Glutamatergic neuron (in vitro differentiated cells): ENCODE measurements around the gene OPRM1. TPM values are rescaled to one million over a fixed set of nuclear protein-coding genes. Genes with fewer than 3 reads are reported as not detected.
"Not testable (repeated sequence)": the region's sequence is repeated elsewhere in the genome, so short reads cannot be mapped to it uniquely, and the experiment has no call there.

ENCODE experiments used
- DNase-seq: peaks from one replicate; pipeline ENCODE4 v3.0.0; 2022
- H3K27ac Mint-ChIP-seq: one replicate; pipeline ENCODE4 v1.8.0; 2020; ENCODE audit warnings: mild to moderate bottlenecking, mixed read lengths, inconsistent platforms; ENCODE audit not compliant: unreplicated experiment
- H3K27me3 Mint-ChIP-seq: one replicate; pipeline ENCODE4 v1.8.0; 2020; ENCODE audit warnings: mild to moderate bottlenecking, moderate library complexity, mixed read lengths, inconsistent platforms; ENCODE audit not compliant: unreplicated experiment
- H3K36me3 Mint-ChIP-seq: one replicate; pipeline ENCODE4 v1.8.0; 2020; ENCODE audit warnings: mild to moderate bottlenecking, mixed read lengths, inconsistent platforms; ENCODE audit not compliant: unreplicated experiment
- H3K4me1 Mint-ChIP-seq: one replicate; pipeline ENCODE4 v1.8.0; 2020; ENCODE audit warnings: mild to moderate bottlenecking, low read depth, mixed read lengths, inconsistent platforms; ENCODE audit not compliant: unreplicated experiment
- H3K4me3 Mint-ChIP-seq: one replicate; pipeline ENCODE4 v1.8.0; 2020; ENCODE audit warnings: mild to moderate bottlenecking, mixed read lengths, inconsistent platforms; ENCODE audit not compliant: unreplicated experiment
- H3K9me3 Mint-ChIP-seq: one replicate; pipeline ENCODE4 v1.8.0; 2020; ENCODE audit warnings: mild to moderate bottlenecking, moderate library complexity, mixed read lengths, inconsistent platforms; ENCODE audit not compliant: unreplicated experiment
- CTCF ChIP-seq: fragments of 200-600 bp; sonication (generic); IDR thresholded peaks from one replicate; pipeline ENCODE4 v1.5.0; 2021; ENCODE audit not compliant: partially characterized antibody, unreplicated experiment
- total RNA-seq: library from RNA; stranded (reverse); fragmentation: NEBNext Ultra II Directional; extraction: Animal tissue kit (Norgen Biotek cat#: 25700); gene quantifications from one replicate; pipeline ENCODE4 v1.2.1, GENCODE V29; 2021; ENCODE audit not compliant: unreplicated experiment

Gene OPRM1
- total RNA-seq, 1 donor from 2014 or later, result not detected

GRCh38 chr6:154236646-154237301 is 197.7 kb downstream of the OPRM1 start:
- Mint-ChIP-seq H3K9me3 (no peaks in the 10 kb centered on the region), H3K27me3 (no peaks in the 10 kb centered on the region), H3K4me3 (no peak overlapping the region), H3K36me3 (no peaks in the 10 kb centered on the region), H3K27ac (no peak overlapping the region), H3K4me1 (peaks cover 10% of the 10 kb centered on the region)
- DNase-seq, result no peak
- no peak for TF ChIP-seq CTCF

GRCh38 chr6:154238831-154239230 is 199.8 kb downstream of the OPRM1 start:
- Mint-ChIP-seq H3K4me3 (no peak overlapping the region), H3K9me3 (no peaks in the 10 kb centered on the region), H3K27ac (no peak overlapping the region), H3K27me3 (peaks cover 2% of the 10 kb centered on the region), H3K4me1 (peaks cover 6% of the 10 kb centered on the region), H3K36me3 (no peaks in the 10 kb centered on the region)
- no peak for DNase-seq
- no peak for TF ChIP-seq CTCF

GRCh38 chr6:154239392-154239791 is 200.4 kb downstream of the OPRM1 start:
- Mint-ChIP-seq H3K27me3 (peaks cover 2% of the 10 kb centered on the region), H3K27ac (no peak overlapping the region), H3K4me1 (peaks cover 6% of the 10 kb centered on the region), H3K36me3 (no peaks in the 10 kb centered on the region), H3K4me3 (no peak overlapping the region), H3K9me3 (no peaks in the 10 kb centered on the region)
- DNase-seq, result no peak
- no peak for TF ChIP-seq CTCF

GRCh38 chr6:154241061-154241460 is 202.0 kb downstream of the OPRM1 start:
- H3K4me1 Mint-ChIP-seq, H3K36me3 Mint-ChIP-seq, H3K4me3 Mint-ChIP-seq, H3K9me3 Mint-ChIP-seq, H3K27ac Mint-ChIP-seq, H3K27me3 Mint-ChIP-seq, DNase-seq: not testable (repeated sequence)

GRCh38 chr6:154241581-154241980 is 202.5 kb downstream of the OPRM1 start:
- Mint-ChIP-seq H3K27ac (no peak overlapping the region), H3K4me3 (no peak overlapping the region), H3K27me3 (peaks cover 2% of the 10 kb centered on the region), H3K4me1 (peaks cover 11% of the 10 kb centered on the region), H3K9me3 (no peaks in the 10 kb centered on the region), H3K36me3 (no peaks in the 10 kb centered on the region)
- TF ChIP-seq CTCF, result no peak
- DNase-seq, result no peak
